TTC549 (cell line): Measurements from ENCODE around the gene TMEM209.

Experiments
- FAIRE-seq: peaks from 2 replicates; lab custom pipeline; 2012; peaks lifted over from hg19 to GRCh38; lab: Jason Lieb, UNC

Gene TMEM209

GRCh38 chr7:130143334-130143732 is 61.9 kb downstream of the TMEM209 start:
- FAIRE-seq, result no peak

GRCh38 chr7:130142654-130143333 is 62.4 kb downstream of the TMEM209 start:
- FAIRE-seq, result no peak

GRCh38 chr7:130141884-130142653 is 63.1 kb downstream of the TMEM209 start:
- no peak for FAIRE-seq

GRCh38 chr7:130141161-130141883 is 63.9 kb downstream of the TMEM209 start:
- no peak for FAIRE-seq

GRCh38 chr7:130140551-130141160 is 64.5 kb downstream of the TMEM209 start:
- FAIRE-seq, result no peak

GRCh38 chr7:130139193-130139960 is 65.8 kb downstream of the TMEM209 start:
- FAIRE-seq, result no peak

- no peak for FAIRE-seq
Measured at GRCh38 chr7:130137207-130137606, 68.0 kb downstream of the TMEM209 start.

- FAIRE-seq, result no peak
Measured at GRCh38 chr7:130136579-130137167, 68.5 kb downstream of the TMEM209 start.

- no peak for FAIRE-seq
Measured at GRCh38 chr7:130135208-130136205, 69.7 kb downstream of the TMEM209 start.

- FAIRE-seq, result no peak
Measured at GRCh38 chr7:130134726-130135125, 70.5 kb downstream of the TMEM209 start.

GRCh38 chr7:130134106-130134636 is 71.0 kb downstream of the TMEM209 start:
- FAIRE-seq, result no peak

- FAIRE-seq, result no peak
Measured at GRCh38 chr7:130133029-130133782, 72.0 kb downstream of the TMEM209 start.

GRCh38 chr7:130131964-130132875 is 73.0 kb downstream of the TMEM209 start:
- FAIRE-seq, result no peak

GRCh38 chr7:130131191-130131834 is 73.9 kb downstream of the TMEM209 start:
- FAIRE-seq, result no peak

- FAIRE-seq, result no peak
Measured at GRCh38 chr7:130129011-130129411, 76.2 kb downstream of the TMEM209 start.

- no peak for FAIRE-seq
Measured at GRCh38 chr7:130127821-130128317, 77.3 kb downstream of the TMEM209 start.

GRCh38 chr7:130127404-130127803 is 77.8 kb downstream of the TMEM209 start:
- FAIRE-seq, result no peak
